ENCODE results near the gene POTEI. TPM values are rescaled to one million over a fixed set of nuclear protein-coding genes. Genes with fewer than 3 reads are reported as not detected.
"Not testable (repeated sequence)": the region's sequence is repeated elsewhere in the genome, so short reads cannot be mapped to it uniquely, and the experiment has no call there.

Gene POTEI
- total RNA-seq: not detected
- long read RNA-seq: 0 reads

GRCh38 chr2:130509228-130509627 is at the start of gene POTEI:
Gene POTEI (minus strand): TSS chr2:130509328. CDS start chr2:130509235, 93 bp downstream.
- H3K9me3 ChIP-seq; intact Hi-C loops (cut with DNase I); H3K27ac ChIP-seq; H3K4me1 ChIP-seq; H3K36me3 ChIP-seq; H3K27me3 ChIP-seq; DNase-seq; H3K4me3 ChIP-seq; ATAC-seq: not testable (repeated sequence)
- no CpG with 5 or more reads among the region's 13 CpGs for WGBS (ENCODE audit: insufficient coverage, low coverage, low lambda C conversion rate, missing lambda C conversion rate)

DNA sequence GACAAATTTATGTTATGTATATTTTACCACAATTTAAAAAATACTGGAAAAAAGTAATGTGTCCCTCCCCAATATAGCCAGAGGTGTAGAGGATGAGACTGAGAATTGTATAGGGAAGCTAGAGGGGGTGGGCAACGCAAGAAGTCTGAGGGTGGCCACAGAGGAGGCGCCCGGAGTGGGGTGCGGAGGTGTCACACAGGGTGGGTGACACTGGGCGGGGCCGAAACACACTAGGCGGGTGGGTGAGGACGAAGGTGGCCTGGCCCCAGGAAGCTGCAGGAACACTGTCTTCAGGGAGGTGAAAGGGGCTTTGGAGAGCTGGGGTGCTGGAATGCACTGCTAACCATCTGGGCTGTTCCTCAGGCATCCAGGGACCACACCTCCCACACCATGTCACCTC is 47.3 kb upstream of the POTEI start:
- H3K36me3 ChIP-seq; ATAC-seq; H3K4me1 ChIP-seq; H3K27ac ChIP-seq; H3K9me3 ChIP-seq; H3K4me3 ChIP-seq; DNase-seq; H3K27me3 ChIP-seq; intact Hi-C loops (cut with DNase I): not testable (repeated sequence)
- no CpG with 5 or more reads among the region's 8 CpGs for WGBS (ENCODE audit: insufficient coverage, low coverage, low lambda C conversion rate, missing lambda C conversion rate)

- H3K27me3 ChIP-seq; H3K27ac ChIP-seq; H3K9me3 ChIP-seq; intact Hi-C loops (cut with DNase I); H3K4me1 ChIP-seq; ATAC-seq; H3K4me3 ChIP-seq; DNase-seq; H3K36me3 ChIP-seq: not testable (repeated sequence)
- no CpG with 5 or more reads among the region's 4 CpGs for WGBS (ENCODE audit: insufficient coverage, low coverage, low lambda C conversion rate, missing lambda C conversion rate)
Measured at GRCh38 chr2:130554178-130554577, 45.0 kb upstream of the POTEI start.

GRCh38 chr2:130549475-130549874 is 40.3 kb upstream of the POTEI start:
- H3K9me3 ChIP-seq; H3K4me3 ChIP-seq; DNase-seq; H3K27ac ChIP-seq; H3K4me1 ChIP-seq; ATAC-seq; H3K36me3 ChIP-seq; intact Hi-C loops (cut with DNase I); H3K27me3 ChIP-seq: not testable (repeated sequence)
- no CpG with 5 or more reads among the region's 27 CpGs for WGBS (ENCODE audit: insufficient coverage, low coverage, low lambda C conversion rate, missing lambda C conversion rate)

DNA sequence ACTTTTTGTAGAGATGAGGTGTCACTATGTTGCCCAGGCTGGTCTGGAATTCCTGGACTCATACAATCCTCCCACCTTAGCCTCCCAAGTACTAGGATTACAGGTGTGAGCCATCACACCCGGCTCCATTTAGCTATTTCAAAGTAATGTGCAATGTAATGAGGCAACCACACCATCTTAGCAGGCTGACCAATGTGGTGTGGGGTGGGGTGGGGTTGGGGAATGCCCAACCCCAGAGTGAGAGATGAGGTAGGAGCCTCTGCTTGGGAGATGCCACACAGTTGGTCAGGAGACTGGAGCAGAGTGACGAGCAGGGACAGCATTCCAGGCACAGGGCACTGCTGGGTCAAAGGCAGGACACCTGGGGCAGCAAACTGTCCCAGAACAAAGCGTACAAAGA is 39.3 kb upstream of the POTEI start:
- DNase-seq; H3K27ac ChIP-seq; intact Hi-C loops (cut with DNase I); H3K4me3 ChIP-seq; H3K36me3 ChIP-seq; H3K9me3 ChIP-seq; ATAC-seq; H3K27me3 ChIP-seq; H3K4me1 ChIP-seq: not testable (repeated sequence)
- no CpG with 5 or more reads among the region's 3 CpGs for WGBS (ENCODE audit: insufficient coverage, low coverage, low lambda C conversion rate, missing lambda C conversion rate)

DNA sequence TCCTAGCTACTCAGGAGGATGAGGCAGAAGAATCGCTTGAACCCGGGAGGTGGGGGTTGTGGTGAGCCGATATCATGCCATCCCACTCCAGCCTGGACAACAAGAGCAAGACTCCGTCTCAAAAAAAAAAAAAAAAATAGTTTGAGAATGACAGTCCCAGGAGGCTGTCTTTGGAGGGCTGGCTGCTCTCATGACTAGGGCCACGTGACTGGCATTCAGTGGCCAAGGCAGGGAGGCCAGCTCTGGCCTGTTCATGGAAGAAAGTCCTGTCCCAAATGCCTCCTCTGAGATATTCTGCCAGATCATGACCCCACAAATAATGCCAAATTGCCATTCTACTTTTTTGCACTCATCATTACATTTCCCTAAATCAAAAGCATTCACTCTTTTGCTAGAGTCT is 35.9 kb upstream of the POTEI start:
- intact Hi-C loops (cut with DNase I): not testable (repeated sequence)

GRCh38 chr2:130543785-130544528 is 34.8 kb upstream of the POTEI start:
- H3K27ac ChIP-seq; DNase-seq; H3K36me3 ChIP-seq; H3K4me1 ChIP-seq; H3K27me3 ChIP-seq; H3K4me3 ChIP-seq; intact Hi-C loops (cut with DNase I); H3K9me3 ChIP-seq: not testable (repeated sequence)
- no CpG with 5 or more reads among the region's 12 CpGs for WGBS (ENCODE audit: insufficient coverage, low coverage, low lambda C conversion rate, missing lambda C conversion rate)
- ATAC-seq: peak in 3 of 4 donors; percentile 22 to 37 (median 25)

More for the DNA sequence above, 35.9 kb upstream of the POTEI start:
- H3K4me1 ChIP-seq, H3K27me3 ChIP-seq, H3K36me3 ChIP-seq, ATAC-seq, H3K27ac ChIP-seq, H3K9me3 ChIP-seq, DNase-seq, H3K4me3 ChIP-seq: not testable (repeated sequence)
- WGBS (ENCODE audit: insufficient coverage, low coverage, low lambda C conversion rate, missing lambda C conversion rate): no CpG with 5 or more reads among the region's 5 CpGs

DNA sequence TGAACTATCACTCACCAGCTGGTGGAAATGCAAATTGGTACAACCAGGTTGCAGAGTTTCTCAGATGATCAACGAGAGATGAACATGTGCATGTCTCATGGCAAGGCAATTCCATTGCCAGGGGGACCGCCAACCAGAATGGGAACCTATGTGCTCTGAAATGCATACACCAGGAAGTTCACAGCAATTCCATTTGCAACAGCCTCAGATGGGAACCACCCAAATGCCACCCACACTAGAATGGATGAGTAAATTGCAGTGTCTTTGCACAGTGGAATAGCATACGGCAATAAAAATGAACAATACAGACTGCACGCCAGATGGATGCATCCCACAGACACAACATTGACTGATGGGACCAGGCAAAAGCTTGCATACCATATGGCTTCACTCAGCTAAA is 33.7 kb upstream of the POTEI start:
- ATAC-seq; H3K9me3 ChIP-seq; H3K27me3 ChIP-seq; H3K4me1 ChIP-seq; DNase-seq; intact Hi-C loops (cut with DNase I); H3K27ac ChIP-seq; H3K4me3 ChIP-seq; H3K36me3 ChIP-seq: not testable (repeated sequence)
- no CpG with 5 or more reads among the region's 4 CpGs for WGBS (ENCODE audit: insufficient coverage, low coverage, low lambda C conversion rate, missing lambda C conversion rate)

- DNase-seq; H3K4me1 ChIP-seq; ATAC-seq; intact Hi-C loops (cut with DNase I); H3K27ac ChIP-seq; H3K4me3 ChIP-seq; H3K36me3 ChIP-seq; H3K9me3 ChIP-seq; H3K27me3 ChIP-seq: not testable (repeated sequence)
- WGBS (ENCODE audit: insufficient coverage, low coverage, low lambda C conversion rate, missing lambda C conversion rate): no CpG with 5 or more reads among the region's 9 CpGs
Measured at GRCh38 chr2:130538271-130538670, 29.1 kb upstream of the POTEI start.

DNA sequence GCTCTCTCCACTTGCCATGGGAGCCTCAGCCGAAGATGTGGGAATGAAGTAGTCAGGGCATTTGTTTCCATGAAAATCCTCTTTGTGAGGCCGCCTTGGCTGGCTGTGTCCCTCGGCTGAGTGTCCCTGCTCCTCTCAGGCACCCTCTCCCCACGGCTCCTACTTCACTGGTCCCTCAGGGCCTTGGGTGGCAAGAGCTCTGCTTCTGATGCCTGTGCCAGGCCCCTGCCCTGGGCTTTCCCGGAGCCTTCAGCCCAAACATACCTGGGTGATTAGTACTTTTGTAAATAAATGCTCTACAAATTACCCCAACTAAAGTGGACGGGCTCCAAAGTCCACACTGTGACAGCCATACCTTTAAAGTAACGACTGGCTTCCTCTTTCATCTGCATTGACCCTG is 27.5 kb upstream of the POTEI start:
- H3K36me3 ChIP-seq; H3K27ac ChIP-seq; H3K4me1 ChIP-seq; H3K27me3 ChIP-seq; H3K9me3 ChIP-seq; DNase-seq; H3K4me3 ChIP-seq; intact Hi-C loops (cut with DNase I): not testable (repeated sequence)
- no CpG with 5 or more reads among the region's 7 CpGs for WGBS (ENCODE audit: insufficient coverage, low coverage, low lambda C conversion rate, missing lambda C conversion rate)
- ATAC-seq: peak in 1 of 4 donors; percentile 45

- H3K36me3 ChIP-seq; H3K27ac ChIP-seq; H3K4me3 ChIP-seq; intact Hi-C loops (cut with DNase I); H3K9me3 ChIP-seq; H3K4me1 ChIP-seq; DNase-seq; H3K27me3 ChIP-seq; ATAC-seq: not testable (repeated sequence)
- no CpG with 5 or more reads among the region's 9 CpGs for WGBS (ENCODE audit: insufficient coverage, low coverage, low lambda C conversion rate, missing lambda C conversion rate)
Measured at GRCh38 chr2:130531672-130532071, 22.5 kb upstream of the POTEI start.

GRCh38 chr2:130531225-130531624 is 22.1 kb upstream of the POTEI start:
- DNase-seq; H3K4me3 ChIP-seq; H3K27me3 ChIP-seq; ATAC-seq; H3K9me3 ChIP-seq; intact Hi-C loops (cut with DNase I); H3K27ac ChIP-seq; H3K36me3 ChIP-seq; H3K4me1 ChIP-seq: not testable (repeated sequence)
- no CpG with 5 or more reads among the region's 5 CpGs for WGBS (ENCODE audit: insufficient coverage, low coverage, low lambda C conversion rate, missing lambda C conversion rate)

Data from right lobe of liver (tissue), 6 donors.